ENCODE measurements around the gene ABLIM2.

ABLIM2 gene

GRCh38 chr4:8076023-8076422 is 82.6 kb downstream of the ABLIM2 start:
- Mint-ChIP-seq H3K4me3 (no peak overlapping the region), H3K9me3 (no peaks in the 10 kb centered on the region), H3K4me1 (peaks cover 43% of the 10 kb centered on the region), H3K36me3 (ENCODE audit: low read depth) (no peaks in the 10 kb centered on the region), H3K27me3 (ENCODE audit: low read depth, poor library complexity) (peaks cover 4% of the 10 kb centered on the region), H3K27ac (no peak overlapping the region)
- no peak for DNase-seq
- TF ChIP-seq, protein P1, sequence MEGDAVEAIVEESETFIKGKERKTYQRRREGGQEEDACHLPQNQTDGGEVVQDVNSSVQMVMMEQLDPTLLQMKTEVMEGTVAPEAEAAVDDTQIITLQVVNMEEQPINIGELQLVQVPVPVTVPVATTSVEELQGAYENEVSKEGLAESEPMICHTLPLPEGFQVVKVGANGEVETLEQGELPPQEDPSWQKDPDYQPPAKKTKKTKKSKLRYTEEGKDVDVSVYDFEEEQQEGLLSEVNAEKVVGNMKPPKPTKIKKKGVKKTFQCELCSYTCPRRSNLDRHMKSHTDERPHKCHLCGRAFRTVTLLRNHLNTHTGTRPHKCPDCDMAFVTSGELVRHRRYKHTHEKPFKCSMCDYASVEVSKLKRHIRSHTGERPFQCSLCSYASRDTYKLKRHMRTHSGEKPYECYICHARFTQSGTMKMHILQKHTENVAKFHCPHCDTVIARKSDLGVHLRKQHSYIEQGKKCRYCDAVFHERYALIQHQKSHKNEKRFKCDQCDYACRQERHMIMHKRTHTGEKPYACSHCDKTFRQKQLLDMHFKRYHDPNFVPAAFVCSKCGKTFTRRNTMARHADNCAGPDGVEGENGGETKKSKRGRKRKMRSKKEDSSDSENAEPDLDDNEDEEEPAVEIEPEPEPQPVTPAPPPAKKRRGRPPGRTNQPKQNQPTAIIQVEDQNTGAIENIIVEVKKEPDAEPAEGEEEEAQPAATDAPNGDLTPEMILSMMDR (IDR thresholded peaks at IDR 0.05), result no peak

- H3K9me3 Mint-ChIP-seq, result no peaks in the 10 kb centered on the region
- H3K27me3 Mint-ChIP-seq (ENCODE audit: low read depth, poor library complexity), result peaks cover 4% of the 10 kb centered on the region
- DNase-seq, result no peak
These were observed 85.3 kb downstream of the ABLIM2 start for GRCh38 chr4:8073206-8073863.

GRCh38 chr4:8072235-8072968 is 86.2 kb downstream of the ABLIM2 start:
- Mint-ChIP-seq H3K4me3 (no peak overlapping the region), H3K27me3 (ENCODE audit: low read depth, poor library complexity) (peaks cover 4% of the 10 kb centered on the region)

More at GRCh38 chr4:8073206-8073863, 85.3 kb downstream of the ABLIM2 start:
- no peak overlapping the region for H3K27ac Mint-ChIP-seq
- H3K4me1 Mint-ChIP-seq, result peaks cover 21% of the 10 kb centered on the region
- H3K4me3 Mint-ChIP-seq, result no peak overlapping the region
- no peaks in the 10 kb centered on the region for H3K36me3 Mint-ChIP-seq (ENCODE audit: low read depth)
- TF ChIP-seq, protein P1 (IDR thresholded peaks at IDR 0.05), result no peak

GRCh38 chr4:8071766-8072165 is 86.8 kb downstream of the ABLIM2 start:
- TF ChIP-seq, protein P1 (IDR thresholded peaks at IDR 0.05), result no peak
- H3K4me3 Mint-ChIP-seq, result no peak overlapping the region

More at GRCh38 chr4:8072235-8072968, 86.2 kb downstream of the ABLIM2 start:
- Mint-ChIP-seq H3K27ac (no peak overlapping the region), H3K9me3 (no peaks in the 10 kb centered on the region), H3K4me1 (peaks cover 21% of the 10 kb centered on the region), H3K36me3 (ENCODE audit: low read depth) (no peaks in the 10 kb centered on the region)
- DNase-seq, result no peak
- TF ChIP-seq, protein P1 (IDR thresholded peaks at IDR 0.05), result no peak

GRCh38 chr4:8070736-8071718 is 87.6 kb downstream of the ABLIM2 start:
- DNase-seq, result peak; percentile 30
- Mint-ChIP-seq H3K4me3 (no peak overlapping the region), H3K4me1 (peaks cover 31% of the 10 kb centered on the region), H3K36me3 (ENCODE audit: low read depth) (no peaks in the 10 kb centered on the region), H3K9me3 (no peaks in the 10 kb centered on the region), H3K27ac (no peak overlapping the region), H3K27me3 (ENCODE audit: low read depth, poor library complexity) (peaks cover 4% of the 10 kb centered on the region)
- TF ChIP-seq, protein P1 (IDR thresholded peaks at IDR 0.05), result no peak

More at GRCh38 chr4:8071766-8072165, 86.8 kb downstream of the ABLIM2 start:
- peaks cover 4% of the 10 kb centered on the region for H3K27me3 Mint-ChIP-seq (ENCODE audit: low read depth, poor library complexity)
- H3K27ac Mint-ChIP-seq, result no peak overlapping the region
- peaks cover 26% of the 10 kb centered on the region for H3K4me1 Mint-ChIP-seq
- H3K36me3 Mint-ChIP-seq (ENCODE audit: low read depth), result no peaks in the 10 kb centered on the region
- DNase-seq, result no peak
- H3K9me3 Mint-ChIP-seq, result no peaks in the 10 kb centered on the region
